Tibial artery (tissue), 4 donors: ENCODE data around the gene RPL11.
A peak's percentile ranks its signal among the peaks of the same experiment; 100 is the strongest.

Source experiments
- DNase-seq, 2 donors: peaks; one replicate each; pipeline ENCODE4 v3.0.0-alpha.2; 2019
- H3K27ac ChIP-seq, 2 donors: fragments of 200-600 bp; sonication (generic) in 1 of 2; 1 replicate in 1 of 2; 2 replicates in 1 of 2; pipeline ENCODE4 v1.5.1; 2018 to 2019; ENCODE audit warnings: mild to moderate bottlenecking in 1 of 2
- H3K27me3 ChIP-seq, 2 donors: fragments of 200-600 bp; sonication (generic) in 1 of 2; one replicate each; pipeline versions ENCODE4 v1.5.1 to v1.6.0; 2016 to 2019
- H3K36me3 ChIP-seq, 3 donors: fragments of 200-600 bp; sonication (generic) in 2 of 3; one replicate each; pipeline ENCODE4 v1.5.1; 2016 to 2019; ENCODE audit warnings: mild to moderate bottlenecking in 2 of 3
- H3K4me1 ChIP-seq, 4 donors: fragments of 200-600 bp; sonication (generic) in 2 of 4; 1 replicate in 3 of 4; 2 replicates in 1 of 4; pipeline ENCODE4 v1.5.1; 2016 to 2019
- H3K4me3 ChIP-seq, 2 donors: fragments of 200-600 bp; sonication (generic) in 1 of 2; 1 replicate in 1 of 2; 2 replicates in 1 of 2; pipeline ENCODE4 v1.5.1; 2018 to 2019; ENCODE audit warnings: mild to moderate bottlenecking in 2 of 2
- H3K9me3 ChIP-seq, 3 donors: fragments of 200-600 bp; sonication (generic) in 1 of 3; one replicate each; pipeline ENCODE4 v1.5.1; 2016 to 2019
- CTCF ChIP-seq, 2 experiments: fragments of 200-600 bp in 1 of 2; fragments of 450-650 bp in 1 of 2; IDR thresholded peaks; one replicate each; pipeline ENCODE4 v1.5.1; 2017 to 2019; ENCODE audit warnings: antibody characterized with exemption in 2 of 2, mild to moderate bottlenecking in 1 of 2, moderate library complexity in 1 of 2
- intact Hi-C: fragments of 100-400 bp; cut with DNase I; formaldehyde crosslinking; loops from one replicate; pipeline ENCODE4 v1.15.0; 2023; ENCODE audit warnings: low total_unique reads

RPL11 gene

DNA sequence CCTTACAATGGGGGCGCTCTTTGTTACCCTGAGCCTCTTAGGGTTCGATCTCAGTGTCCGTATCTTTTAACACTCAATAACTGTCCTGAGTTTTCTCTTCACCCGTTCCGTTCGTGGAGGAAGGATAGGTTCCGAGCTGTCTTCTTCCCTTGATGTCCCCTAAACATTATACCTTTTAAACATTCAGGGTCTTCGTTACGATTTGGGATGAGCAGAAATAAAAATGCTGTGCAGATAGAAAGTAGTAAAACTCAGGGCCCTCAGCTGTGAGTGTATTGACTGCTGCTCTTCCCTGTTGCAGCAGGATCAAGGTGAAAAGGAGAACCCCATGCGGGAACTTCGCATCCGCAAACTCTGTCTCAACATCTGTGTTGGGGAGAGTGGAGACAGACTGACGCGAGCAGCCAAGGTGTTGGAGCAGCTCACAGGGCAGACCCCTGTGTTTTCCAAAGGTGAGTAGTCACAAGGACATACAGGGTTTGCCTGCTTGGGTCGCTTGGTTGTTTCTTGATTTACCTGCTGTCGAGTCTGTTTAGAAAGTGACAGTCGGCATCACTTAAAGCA, 784 bp downstream of the RPL11 start:
- peak overlapping the region; percentile 69 to 86 for H3K4me3 ChIP-seq
- H3K9me3 ChIP-seq: no peaks in the 10 kb centered on the region
- DNase-seq: no peak
- intact Hi-C loops: no loop called here
- H3K36me3 ChIP-seq: peaks cover 43 to 46% (median 43%) of the 10 kb centered on the region in 3 donors
- no peaks in the 10 kb centered on the region for H3K27me3 ChIP-seq
- TF ChIP-seq CTCF (IDR thresholded peaks at IDR 0.05): no peak
- H3K27ac ChIP-seq: peak overlapping the region; percentile 84 to 87
- H3K4me1 ChIP-seq: peaks cover 0 to 45% (median 31%) of the 10 kb centered on the region in 4 donors

DNA sequence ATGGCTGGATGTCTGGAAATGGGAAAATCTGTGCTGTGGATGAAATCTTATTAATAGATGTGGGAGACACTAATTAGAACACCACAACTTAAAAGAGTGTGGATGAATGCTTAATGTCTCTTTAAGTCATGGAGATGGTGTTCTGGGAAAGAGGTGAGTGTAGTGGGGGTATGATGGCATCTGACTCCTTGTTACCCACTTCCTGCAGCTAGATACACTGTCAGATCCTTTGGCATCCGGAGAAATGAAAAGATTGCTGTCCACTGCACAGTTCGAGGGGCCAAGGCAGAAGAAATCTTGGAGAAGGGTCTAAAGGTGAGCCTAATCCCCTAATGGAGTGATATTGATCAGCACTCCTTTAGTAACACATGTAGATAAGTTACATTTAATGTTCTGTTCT, 2.0 kb downstream of the RPL11 start:
- intact Hi-C loops: no loop called here
- no peaks in the 10 kb centered on the region for H3K9me3 ChIP-seq
- H3K4me3 ChIP-seq: peak overlapping the region in 1 of 2 donors; percentile 86
- H3K27ac ChIP-seq: no peak overlapping the region
- H3K27me3 ChIP-seq: no peaks in the 10 kb centered on the region
- H3K36me3 ChIP-seq: peaks cover 52 to 58% (median 53%) of the 10 kb centered on the region in 3 donors
- no peak for TF ChIP-seq CTCF (IDR thresholded peaks at IDR 0.05)
- no peak for DNase-seq
- peaks cover 0 to 45% (median 31%) of the 10 kb centered on the region in 4 donors for H3K4me1 ChIP-seq

DNA sequence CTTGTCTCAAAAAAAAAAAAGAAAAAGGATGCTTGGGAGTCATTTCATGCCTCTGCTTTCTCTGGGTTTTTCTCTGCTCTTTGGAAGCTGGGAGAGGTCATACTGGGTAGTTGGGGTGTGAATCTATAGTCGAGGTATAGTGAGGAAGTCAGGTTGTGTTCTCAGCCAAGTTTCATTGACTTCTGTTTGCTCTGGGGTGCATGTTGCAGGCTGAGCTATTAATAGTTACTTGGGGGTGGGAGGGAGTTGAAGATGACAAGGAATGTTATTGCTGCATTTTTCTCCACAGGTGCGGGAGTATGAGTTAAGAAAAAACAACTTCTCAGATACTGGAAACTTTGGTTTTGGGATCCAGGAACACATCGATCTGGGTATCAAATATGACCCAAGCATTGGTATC, 2.8 kb downstream of the RPL11 start:
- Histone ChIP-seq H3K27me3 (no peaks in the 10 kb centered on the region), H3K9me3 (no peaks in the 10 kb centered on the region), H3K27ac (no peak overlapping the region), H3K4me1 (peaks cover 0 to 45% (median 33%) of the 10 kb centered on the region in 4 donors), H3K36me3 (peaks cover 54 to 66% (median 59%) of the 10 kb centered on the region in 3 donors), H3K4me3 (no peak overlapping the region)
- no peak for TF ChIP-seq CTCF (IDR thresholded peaks at IDR 0.05)
- DNase-seq: no peak
- intact Hi-C loops: no loop called here

GRCh38 chr1:23695667-23696066, 4.1 kb downstream of the RPL11 start:
- Histone ChIP-seq H3K36me3 (peaks cover 67 to 79% (median 72%) of the 10 kb centered on the region in 3 donors), H3K27ac (no peak overlapping the region), H3K9me3 (no peaks in the 10 kb centered on the region), H3K27me3 (no peaks in the 10 kb centered on the region), H3K4me3 (no peak overlapping the region), H3K4me1 (peaks cover 0 to 45% (median 35%) of the 10 kb centered on the region in 4 donors)
- DNase-seq: no peak
- no peak for TF ChIP-seq CTCF (IDR thresholded peaks at IDR 0.05)
- intact Hi-C loops: no loop called here

DNA sequence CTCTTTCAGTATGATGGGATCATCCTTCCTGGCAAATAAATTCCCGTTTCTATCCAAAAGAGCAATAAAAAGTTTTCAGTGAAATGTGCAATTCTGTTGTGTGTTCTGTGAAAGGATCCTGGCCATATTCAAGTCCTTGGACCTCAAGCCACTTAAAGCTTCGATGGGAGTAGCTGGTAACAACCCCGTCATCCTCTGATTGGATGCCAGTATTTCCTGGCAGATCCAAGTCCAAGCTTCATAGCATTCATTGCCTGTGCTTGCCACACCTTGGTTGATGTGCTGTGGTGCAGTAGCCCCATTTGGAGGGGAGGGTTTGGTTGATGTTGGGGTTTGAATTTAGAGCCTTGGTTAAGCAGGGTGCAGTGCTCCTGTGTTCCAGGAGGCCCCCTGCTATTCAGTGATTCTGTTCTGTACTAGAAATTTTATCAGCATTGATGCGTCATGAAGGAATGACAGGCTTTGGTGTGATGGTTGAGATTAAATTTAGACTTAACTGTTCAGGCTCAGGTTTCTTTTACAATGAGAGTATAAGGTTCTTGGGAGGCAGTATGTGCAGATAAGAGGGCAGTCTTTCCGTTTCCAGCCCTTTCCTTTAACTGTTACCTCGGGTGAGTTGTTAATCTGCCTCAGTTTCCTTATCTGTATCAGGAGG, 4.9 kb downstream of the RPL11 start:
- no peaks in the 10 kb centered on the region for H3K27me3 ChIP-seq
- no peak overlapping the region for H3K27ac ChIP-seq
- H3K36me3 ChIP-seq: peaks cover 75 to 87% (median 78%) of the 10 kb centered on the region in 3 donors
- peaks cover 0 to 45% (median 35%) of the 10 kb centered on the region in 4 donors for H3K4me1 ChIP-seq
- no peak for DNase-seq
- H3K4me3 ChIP-seq: no peak overlapping the region
- TF ChIP-seq CTCF (IDR thresholded peaks at IDR 0.05): no peak
- H3K9me3 ChIP-seq: no peaks in the 10 kb centered on the region
- intact Hi-C loops: no loop called here
